ENCODE results near the gene EFNA2.

The EFNA2 gene

DNA sequence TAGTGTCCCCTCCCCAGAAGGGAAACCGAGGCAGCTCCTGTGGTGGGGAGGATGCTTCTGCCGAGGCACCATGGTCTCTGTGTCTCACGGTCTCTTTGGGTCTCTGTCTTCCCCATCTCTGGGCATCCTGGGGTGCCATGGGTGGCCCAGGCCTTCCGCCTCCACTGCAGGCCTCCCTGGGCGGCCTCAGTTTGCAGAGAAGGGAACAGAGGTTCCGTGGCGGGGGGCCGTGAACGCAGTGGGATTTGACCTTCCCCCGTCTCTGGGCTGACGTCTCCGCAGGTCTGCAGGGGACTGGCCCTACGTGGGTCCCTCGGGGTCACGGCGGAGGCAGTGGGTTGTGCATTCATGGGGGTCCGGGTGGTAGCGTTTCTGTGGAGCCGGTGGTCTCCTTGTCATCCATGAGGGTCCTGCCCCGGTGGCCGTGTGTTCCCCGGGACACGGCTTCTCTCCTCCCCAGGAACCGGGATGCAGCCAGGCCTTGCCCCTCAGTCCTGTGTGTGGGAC is 4.6 kb downstream of the EFNA2 start:
- no peak for DNase-seq (ENCODE audit: low read depth)
- TF ChIP-seq, protein P1, sequence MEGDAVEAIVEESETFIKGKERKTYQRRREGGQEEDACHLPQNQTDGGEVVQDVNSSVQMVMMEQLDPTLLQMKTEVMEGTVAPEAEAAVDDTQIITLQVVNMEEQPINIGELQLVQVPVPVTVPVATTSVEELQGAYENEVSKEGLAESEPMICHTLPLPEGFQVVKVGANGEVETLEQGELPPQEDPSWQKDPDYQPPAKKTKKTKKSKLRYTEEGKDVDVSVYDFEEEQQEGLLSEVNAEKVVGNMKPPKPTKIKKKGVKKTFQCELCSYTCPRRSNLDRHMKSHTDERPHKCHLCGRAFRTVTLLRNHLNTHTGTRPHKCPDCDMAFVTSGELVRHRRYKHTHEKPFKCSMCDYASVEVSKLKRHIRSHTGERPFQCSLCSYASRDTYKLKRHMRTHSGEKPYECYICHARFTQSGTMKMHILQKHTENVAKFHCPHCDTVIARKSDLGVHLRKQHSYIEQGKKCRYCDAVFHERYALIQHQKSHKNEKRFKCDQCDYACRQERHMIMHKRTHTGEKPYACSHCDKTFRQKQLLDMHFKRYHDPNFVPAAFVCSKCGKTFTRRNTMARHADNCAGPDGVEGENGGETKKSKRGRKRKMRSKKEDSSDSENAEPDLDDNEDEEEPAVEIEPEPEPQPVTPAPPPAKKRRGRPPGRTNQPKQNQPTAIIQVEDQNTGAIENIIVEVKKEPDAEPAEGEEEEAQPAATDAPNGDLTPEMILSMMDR (conservative IDR thresholded peaks at IDR 0.05; ENCODE audit: low read depth, low read length): no peak
- no peak overlapping the region for H3K4me3 ChIP-seq (ENCODE audit: low read length)

DNA sequence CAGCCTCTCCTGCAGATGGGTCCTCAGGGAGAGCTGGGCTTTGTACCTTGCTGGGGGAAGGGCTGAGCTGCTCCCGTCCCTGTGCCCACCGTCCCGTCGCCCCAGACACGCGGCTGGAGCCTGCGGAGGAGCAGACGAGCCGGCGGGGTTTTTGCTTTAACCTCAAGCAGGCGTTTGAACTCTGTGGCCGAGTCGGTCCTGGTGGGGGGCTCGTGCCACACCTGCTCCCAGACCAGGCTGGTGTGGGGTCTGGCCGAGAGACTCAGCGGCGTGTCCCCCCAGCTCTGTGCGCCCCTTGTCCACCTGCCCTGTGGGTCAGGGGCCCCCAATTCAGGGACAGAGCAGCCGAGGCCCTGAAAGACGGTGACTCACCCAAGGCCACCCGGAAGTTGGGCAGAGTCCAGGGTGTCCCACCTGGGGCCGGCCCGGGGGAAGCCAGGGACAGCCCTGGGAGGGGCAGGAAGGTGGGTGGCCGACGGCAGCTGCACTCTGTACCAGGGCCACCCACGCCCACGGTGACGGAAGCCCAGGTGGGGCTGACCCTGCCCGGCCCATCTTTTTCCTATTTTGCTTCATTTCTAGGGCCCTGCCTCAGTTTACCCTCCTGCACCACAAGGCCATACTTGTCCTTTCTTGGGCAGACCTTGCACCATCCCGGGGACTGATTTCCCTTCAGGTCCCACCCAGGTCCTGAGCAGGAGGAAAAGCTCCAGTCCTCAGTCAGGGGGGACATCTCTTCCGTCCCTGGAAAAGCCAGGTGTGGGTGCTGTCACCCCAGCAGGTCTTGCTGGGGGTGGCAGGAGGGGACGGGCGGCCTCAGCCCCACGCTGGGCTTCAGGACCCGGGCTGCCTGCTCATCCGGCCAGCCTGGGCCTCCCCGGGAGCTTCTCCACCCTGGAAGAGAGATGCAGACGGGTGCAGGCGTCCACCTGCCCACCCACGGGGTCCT is 5.3 kb downstream of the EFNA2 start:
- DNase-seq (ENCODE audit: low read depth): no peak
- no peak overlapping the region for H3K4me3 ChIP-seq (ENCODE audit: low read length)
- TF ChIP-seq, protein P1 (conservative IDR thresholded peaks at IDR 0.05; ENCODE audit: low read depth, low read length): no peak

DNA sequence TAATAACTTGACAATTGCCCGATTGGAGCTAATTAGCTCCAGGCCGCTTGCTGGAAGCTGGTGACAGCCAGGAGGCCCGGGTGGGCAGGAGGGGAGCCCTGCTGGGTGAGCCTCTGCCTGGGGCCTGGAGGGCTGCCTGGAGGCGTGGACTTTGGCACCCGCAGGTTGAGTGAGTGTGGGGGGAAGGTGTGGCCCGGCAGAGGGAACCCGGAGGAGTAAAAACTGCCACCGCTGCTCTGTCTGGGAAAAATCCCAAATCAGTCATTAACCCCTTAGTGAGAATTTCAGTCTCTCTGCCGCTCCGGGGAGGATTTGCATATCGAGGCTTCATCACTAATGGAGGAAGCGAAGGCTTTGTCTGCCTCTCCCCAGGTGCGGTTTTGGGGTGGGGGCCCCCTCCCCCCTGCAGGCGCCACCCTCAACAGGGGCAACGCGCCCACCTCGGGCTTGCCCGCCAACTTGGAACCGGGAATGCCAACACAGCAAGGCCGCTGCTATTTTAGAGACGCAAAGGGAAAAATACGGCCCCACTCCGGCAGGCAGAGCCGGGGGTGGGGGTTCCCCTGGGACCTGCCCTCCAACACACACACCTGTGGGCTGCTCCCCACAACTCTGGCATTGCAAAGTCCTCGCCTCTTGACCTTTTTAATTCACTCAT is 6.2 kb downstream of the EFNA2 start:
- DNase-seq (ENCODE audit: low read depth): no peak
- no peak overlapping the region for H3K4me3 ChIP-seq (ENCODE audit: low read length)
- TF ChIP-seq, protein P1 (conservative IDR thresholded peaks at IDR 0.05; ENCODE audit: low read depth, low read length): no peak

DNA sequence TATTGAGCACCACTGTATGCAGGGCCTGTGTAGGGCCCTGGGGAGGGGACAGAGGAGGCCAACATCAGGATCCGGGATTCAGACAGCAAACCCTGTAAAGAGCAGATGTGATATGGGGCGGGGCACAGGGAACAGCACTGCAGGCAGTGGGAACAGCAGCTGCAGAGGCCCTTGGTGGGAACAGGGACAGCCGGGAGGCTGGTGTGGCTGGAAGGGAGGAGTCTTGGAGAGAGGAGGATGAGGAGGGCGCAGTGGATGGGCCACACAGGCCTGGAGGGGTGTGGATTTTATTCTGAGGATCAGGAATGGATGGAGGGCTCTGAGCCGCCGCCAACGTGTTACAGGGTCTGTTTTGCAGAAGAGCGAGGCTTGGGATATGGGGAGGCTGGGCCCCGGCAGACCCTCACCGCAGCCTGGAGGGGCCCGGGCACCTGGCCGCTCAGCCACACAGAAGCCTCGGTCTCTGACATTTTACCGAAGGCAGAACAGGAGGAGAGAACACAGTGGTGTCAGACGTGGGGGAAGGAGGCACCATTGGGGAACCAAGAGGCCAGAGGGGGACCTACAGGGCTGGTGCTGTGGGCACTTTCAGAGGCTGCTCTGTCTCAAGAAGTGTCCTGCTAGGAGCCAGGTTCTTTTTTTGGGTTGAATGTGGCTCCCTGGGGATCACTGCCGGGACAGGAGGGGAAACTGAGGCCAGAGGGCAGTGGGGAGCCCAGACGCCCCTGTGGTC is 6.9 kb downstream of the EFNA2 start:
- TF ChIP-seq, protein P1 (conservative IDR thresholded peaks at IDR 0.05; ENCODE audit: low read depth, low read length): no peak

DNA sequence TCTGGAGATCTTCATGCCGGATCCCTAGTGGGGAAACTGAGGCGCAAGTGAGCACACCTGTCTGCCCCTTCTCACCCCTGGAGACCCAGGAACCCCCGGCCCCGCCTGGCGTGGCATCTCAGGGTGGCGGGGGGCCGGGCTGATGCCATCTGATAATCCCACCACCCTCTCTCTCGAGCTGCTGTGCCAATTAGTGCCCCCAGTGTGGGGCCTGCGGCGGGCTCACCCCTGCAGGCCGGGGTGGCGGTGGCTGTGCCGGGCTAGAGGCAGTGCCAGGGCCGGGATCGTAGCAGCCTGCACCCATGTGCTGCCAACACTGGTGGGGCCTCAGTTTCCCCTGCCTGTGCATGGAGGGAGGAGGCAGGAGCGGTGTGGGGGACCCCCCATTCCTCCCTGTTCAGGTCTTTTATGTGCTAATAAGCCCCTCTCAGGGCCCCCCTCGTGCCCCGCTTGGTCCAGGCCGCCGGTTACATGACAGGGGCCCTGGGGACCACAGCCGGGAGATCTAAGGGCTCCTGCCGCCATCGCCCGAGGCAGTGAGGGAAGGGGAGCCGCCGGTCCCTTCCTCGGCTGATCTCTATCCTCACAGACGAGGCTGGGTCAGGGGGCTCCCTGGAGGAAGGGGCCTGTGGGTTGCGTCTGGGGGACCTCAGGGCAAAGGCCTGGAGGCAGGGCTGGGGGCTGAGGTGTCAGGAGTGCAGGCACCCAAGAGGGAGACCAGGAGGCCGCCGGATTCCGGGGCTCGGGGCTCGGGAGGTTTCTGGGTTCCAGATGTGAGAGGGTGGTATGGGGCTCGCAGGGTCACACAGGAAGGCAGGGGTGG is 8.3 kb downstream of the EFNA2 start:
- H3K4me3 ChIP-seq (ENCODE audit: low read length): no peak overlapping the region
- DNase-seq (ENCODE audit: low read depth): no peak
- TF ChIP-seq, protein P1 (conservative IDR thresholded peaks at IDR 0.05; ENCODE audit: low read depth, low read length): no peak

More for the DNA sequence above, 6.9 kb downstream of the EFNA2 start:
- DNase-seq (ENCODE audit: low read depth): no peak
- H3K4me3 ChIP-seq (ENCODE audit: low read length): no peak overlapping the region

DNA sequence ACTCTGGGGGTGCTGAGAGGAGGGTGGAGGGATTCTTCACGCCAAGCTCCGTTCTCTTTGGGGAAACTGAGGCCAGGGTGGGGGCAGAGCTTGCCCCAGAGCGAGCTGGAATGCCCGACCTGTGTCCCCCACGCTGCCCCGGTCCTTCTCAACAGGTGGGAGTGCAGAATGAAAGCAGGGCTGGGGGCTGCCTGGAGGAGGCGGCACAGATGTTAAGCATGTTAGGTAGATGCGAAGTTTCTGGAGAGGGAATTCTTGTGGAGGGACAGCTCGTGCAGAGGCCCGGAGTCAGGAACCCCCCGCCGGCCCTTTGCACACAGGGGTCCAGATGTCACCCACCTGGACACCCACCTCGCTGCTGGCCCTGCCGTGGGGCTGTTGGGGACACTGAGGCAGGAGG is 9.0 kb downstream of the EFNA2 start:
- DNase-seq (ENCODE audit: low read depth): no peak
- H3K4me3 ChIP-seq (ENCODE audit: low read length): no peak overlapping the region
- TF ChIP-seq, protein P1 (conservative IDR thresholded peaks at IDR 0.05; ENCODE audit: low read depth, low read length): no peak

All from retinal pigment epithelial cell (primary cell).